GM12801 (cell line): ENCODE results near the gene ZBED2.

Experiments
- TF ChIP-seq, protein P1 (sequence below): IDR thresholded peaks from one replicate; pipeline ENCODE4 v1.5.1; 2011; ENCODE audit warnings: control low read depth; ENCODE audit not compliant: insufficient read length; ENCODE audit errors: extremely low read depth

Gene ZBED2

DNA sequence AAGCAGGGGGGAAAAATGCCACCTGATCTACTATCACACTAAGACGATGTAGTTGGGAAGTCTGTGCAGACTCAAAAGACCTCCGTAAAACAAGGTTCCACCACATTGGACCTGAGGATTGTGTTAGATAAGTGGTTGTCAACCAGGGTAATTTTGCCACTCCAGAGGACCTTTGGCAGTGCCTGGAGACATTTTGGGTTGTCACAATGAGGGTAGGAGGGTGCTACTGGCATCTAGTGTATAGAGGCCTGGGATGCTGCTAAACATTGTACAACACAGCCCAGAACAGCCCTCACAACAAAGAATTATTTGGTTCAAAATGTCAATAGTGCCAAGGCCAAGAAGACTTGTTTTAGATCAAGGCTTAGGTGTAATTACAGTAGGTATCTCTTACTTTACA lies 14.6 kb upstream of the ZBED2 start:
- TF ChIP-seq, protein P1, sequence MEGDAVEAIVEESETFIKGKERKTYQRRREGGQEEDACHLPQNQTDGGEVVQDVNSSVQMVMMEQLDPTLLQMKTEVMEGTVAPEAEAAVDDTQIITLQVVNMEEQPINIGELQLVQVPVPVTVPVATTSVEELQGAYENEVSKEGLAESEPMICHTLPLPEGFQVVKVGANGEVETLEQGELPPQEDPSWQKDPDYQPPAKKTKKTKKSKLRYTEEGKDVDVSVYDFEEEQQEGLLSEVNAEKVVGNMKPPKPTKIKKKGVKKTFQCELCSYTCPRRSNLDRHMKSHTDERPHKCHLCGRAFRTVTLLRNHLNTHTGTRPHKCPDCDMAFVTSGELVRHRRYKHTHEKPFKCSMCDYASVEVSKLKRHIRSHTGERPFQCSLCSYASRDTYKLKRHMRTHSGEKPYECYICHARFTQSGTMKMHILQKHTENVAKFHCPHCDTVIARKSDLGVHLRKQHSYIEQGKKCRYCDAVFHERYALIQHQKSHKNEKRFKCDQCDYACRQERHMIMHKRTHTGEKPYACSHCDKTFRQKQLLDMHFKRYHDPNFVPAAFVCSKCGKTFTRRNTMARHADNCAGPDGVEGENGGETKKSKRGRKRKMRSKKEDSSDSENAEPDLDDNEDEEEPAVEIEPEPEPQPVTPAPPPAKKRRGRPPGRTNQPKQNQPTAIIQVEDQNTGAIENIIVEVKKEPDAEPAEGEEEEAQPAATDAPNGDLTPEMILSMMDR, result no peak

DNA sequence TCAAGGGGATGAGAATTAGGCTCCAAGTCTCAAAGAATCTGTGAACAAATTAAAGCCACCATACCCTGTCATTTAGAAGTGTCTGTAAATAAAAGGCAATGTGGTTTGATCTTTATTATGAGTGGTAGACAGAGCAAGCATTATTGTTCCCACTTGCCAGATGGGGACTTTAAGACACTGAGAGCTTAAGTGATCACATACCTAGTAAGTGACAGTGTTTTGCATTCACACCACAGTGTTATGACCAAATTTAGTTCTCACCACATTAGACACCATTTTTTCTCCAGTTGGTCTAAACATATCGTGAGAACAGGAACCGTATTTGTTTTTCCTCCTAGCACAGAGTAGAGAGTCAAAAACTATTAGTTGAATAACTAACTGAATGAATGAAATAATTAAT lies 13.2 kb upstream of the ZBED2 start:
- TF ChIP-seq, protein P1, result no peak

DNA sequence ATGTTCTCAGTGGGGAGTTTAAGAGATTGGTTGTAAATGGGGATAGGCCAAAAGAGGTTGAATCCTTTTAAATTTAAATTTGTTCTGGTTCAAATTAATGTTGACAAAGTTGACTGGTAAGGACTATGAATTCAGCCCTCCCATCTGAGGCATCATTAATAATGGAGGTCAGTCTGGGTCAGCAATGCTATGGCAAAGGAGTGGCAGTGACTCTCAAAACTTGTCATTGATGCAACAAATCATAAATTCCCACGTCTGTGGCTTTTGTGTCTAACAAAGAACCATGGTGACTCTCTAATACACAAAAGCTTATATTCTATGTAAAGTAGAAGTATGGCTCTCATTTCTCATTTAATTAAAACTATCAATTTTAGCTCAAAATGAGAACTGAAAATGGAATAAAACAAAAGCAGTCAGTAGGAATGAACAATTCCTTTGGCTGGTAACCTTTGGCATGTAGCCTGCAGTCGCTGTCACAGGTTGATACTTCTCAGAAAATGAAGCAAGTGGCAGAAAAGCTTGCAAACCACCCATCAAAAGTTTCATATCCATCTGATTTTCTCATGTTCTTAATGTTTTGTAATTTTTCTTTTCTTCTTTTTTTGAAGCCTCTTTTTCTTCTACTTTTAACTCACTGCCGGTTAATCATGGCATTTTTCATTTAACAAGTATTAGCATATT lies 12.2 kb upstream of the ZBED2 start:
- TF ChIP-seq, protein P1, result no peak

DNA sequence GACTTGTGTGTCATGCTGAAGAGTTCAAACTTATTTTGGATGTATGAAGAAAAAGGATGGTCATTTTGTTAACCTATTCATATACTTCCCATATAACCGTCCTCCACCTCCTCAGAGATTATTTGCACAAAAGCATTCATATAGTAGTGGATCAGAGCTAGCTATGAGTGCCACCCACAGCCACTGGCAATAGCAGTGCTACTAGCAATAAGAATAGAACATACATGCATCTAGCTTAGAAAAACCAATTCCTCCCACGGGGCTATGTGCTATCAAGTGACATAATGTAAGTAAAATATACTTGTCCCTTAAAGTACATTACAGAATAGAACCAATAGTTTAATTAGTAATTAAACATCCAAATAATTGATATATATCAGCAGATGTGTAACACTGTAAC lies 10.3 kb upstream of the ZBED2 start:
- TF ChIP-seq, protein P1, result no peak

DNA sequence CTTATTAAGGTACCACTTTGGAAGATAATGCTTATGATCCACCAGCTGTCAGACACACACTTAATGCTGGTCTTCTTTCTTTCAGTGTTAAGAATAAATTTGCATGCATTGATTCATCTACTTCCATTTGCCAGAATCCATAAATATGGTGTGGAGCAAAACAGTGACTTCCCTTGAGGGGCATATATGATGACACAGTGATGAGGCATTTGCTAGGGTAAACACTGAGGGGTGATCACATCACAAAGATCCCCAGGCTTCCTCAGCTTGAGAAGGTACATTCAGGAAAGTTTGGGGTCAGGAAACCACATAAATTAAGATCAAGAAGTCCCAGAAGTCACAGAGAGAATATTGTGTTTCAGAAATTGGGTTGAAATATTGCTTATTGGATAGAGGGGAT lies 9.9 kb upstream of the ZBED2 start:
- TF ChIP-seq, protein P1, result no peak

DNA sequence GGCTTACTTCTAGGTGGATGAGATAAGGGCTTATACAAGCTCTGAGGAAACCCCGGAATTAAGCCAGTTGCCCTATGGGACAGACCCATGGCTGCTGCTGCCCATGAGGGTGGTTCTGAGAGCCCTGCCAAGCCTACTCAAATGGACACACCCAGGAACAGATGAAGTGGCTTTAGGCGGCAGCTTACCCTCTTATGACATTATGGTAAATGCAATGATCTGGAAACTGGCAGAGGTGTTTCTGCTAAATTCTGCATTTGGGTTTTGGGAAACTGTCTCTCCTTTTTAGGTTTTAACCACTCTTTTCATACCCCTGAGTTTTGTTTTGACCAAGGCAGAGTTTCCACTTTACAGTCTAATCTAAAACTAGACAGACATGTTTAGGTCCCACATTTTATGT lies 9.0 kb upstream of the ZBED2 start:
- TF ChIP-seq, protein P1, result no peak

DNA sequence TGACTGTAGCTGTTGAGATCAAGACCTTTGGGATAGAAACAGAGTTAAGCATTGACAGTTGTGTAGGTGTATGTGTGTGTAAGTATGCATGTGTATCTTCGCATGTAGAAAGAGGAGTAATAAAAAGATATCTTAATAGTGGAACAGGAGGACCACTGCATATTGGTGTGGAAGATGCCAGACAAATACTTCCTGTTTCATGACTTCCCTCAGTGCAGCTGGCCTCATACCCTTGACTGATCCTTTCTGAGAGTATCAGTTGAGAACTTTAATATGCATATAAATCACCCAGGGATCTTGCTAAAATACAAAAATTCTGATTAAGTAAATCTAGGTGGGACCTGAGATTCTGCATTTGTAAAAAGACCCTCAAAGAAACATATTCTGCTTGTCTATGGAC lies 8.5 kb upstream of the ZBED2 start:
- TF ChIP-seq, protein P1, result no peak
